Mesendoderm (in vitro differentiated cells): Measurements from ENCODE around the gene ZBTB39.

Experiments used
- DNase-seq: peaks from one replicate; pipeline ENCODE4 v3.0.0; 2013
- H2AK5ac ChIP-seq: 2 replicates; pipeline ENCODE4 v1.6.1; 2013; ENCODE audit warnings: low read length, inconsistent platforms
- H2BK120ac ChIP-seq: 2 replicates; pipeline ENCODE4 v1.6.1; 2013; ENCODE audit warnings: low read depth, mild to moderate bottlenecking, low read length, moderate library complexity, mixed read lengths
- H2BK15ac ChIP-seq: replicated peaks from 2 replicates; pipeline ENCODE4 v1.6.1; 2013; ENCODE audit warnings: low read depth, mild to moderate bottlenecking, moderate library complexity
- H2BK5ac ChIP-seq: 2 replicates; pipeline ENCODE4 v1.6.1; 2013; ENCODE audit warnings: low read length, inconsistent platforms
- H3K18ac ChIP-seq: 2 replicates; pipeline ENCODE4 v1.6.1; 2013; ENCODE audit warnings: mild to moderate bottlenecking, low read length, mixed read lengths
- H3K23ac ChIP-seq: one replicate; pipeline ENCODE4 v1.6.1; 2013; ENCODE audit warnings: low read length
- H3K27ac ChIP-seq: 2 replicates; pipeline ENCODE4 v1.5.1; 2013; ENCODE audit warnings: low read depth, mild to moderate bottlenecking, inconsistent platforms, low read length, moderate library complexity
- H3K27me3 ChIP-seq: 2 replicates; pipeline ENCODE4 v1.6.1; 2013; ENCODE audit warnings: low read length, control low read depth, mild to moderate bottlenecking, inconsistent platforms; ENCODE audit not compliant: insufficient read depth, poor library complexity
- H3K36me3 ChIP-seq: 2 replicates; pipeline ENCODE4 v1.6.1; 2013; ENCODE audit warnings: low read length, inconsistent platforms; ENCODE audit not compliant: control insufficient read depth, insufficient read depth
- H3K4ac ChIP-seq: one replicate; pipeline ENCODE4 v1.6.1; 2013; ENCODE audit warnings: low read depth, mild to moderate bottlenecking, low read length, moderate library complexity
- H3K4me1 ChIP-seq: 2 replicates; pipeline ENCODE4 v1.6.1; 2013; ENCODE audit warnings: low read depth, low read length, inconsistent platforms; ENCODE audit not compliant: control insufficient read depth
- H3K4me2 ChIP-seq: 2 replicates; pipeline ENCODE4 v1.6.1; 2013; ENCODE audit warnings: low read length
- H3K4me3 ChIP-seq: 2 replicates; pipeline ENCODE4 v1.5.1; 2013; ENCODE audit warnings: mild to moderate bottlenecking, low read length
- H3K56ac ChIP-seq: one replicate; pipeline ENCODE4 v1.6.1; 2013; ENCODE audit warnings: low read length
- H3K79me1 ChIP-seq: 2 replicates; pipeline ENCODE4 v1.6.1; 2013; ENCODE audit warnings: low read length, inconsistent platforms
- H3K79me2 ChIP-seq: 2 replicates; pipeline ENCODE4 v1.6.1; 2013; ENCODE audit warnings: mild to moderate bottlenecking, low read length; ENCODE audit not compliant: control insufficient read depth, insufficient read depth
- H3K9ac ChIP-seq: 2 replicates; pipeline ENCODE4 v1.6.1; 2013; ENCODE audit warnings: low read length, inconsistent platforms
- H4K5ac ChIP-seq: one replicate; pipeline ENCODE4 v1.6.1; 2013; ENCODE audit warnings: low read length
- H4K8ac ChIP-seq: one replicate; pipeline ENCODE4 v1.6.1; 2013; ENCODE audit warnings: low read depth, mild to moderate bottlenecking, control low read depth, low read length, moderate library complexity
- WGBS: extraction: QIAGEN DNeasy Blood & Tissue Kit; methylation state at CpG from one replicate; pipeline ENCODE4 v1.1.7; 2013; ENCODE audit warnings: low lambda C conversion rate, missing lambda C conversion rate; ENCODE audit not compliant: insufficient coverage; ENCODE audit errors: extremely low coverage; 5-methylcytosine and 5-hydroxymethylcytosine counted together

The ZBTB39 gene

GRCh38 chr12:56951582-56952339 lies 54.6 kb downstream of the ZBTB39 start:
- Histone ChIP-seq H2BK120ac (no peak overlapping the region), H3K79me2 (no peaks in the 10 kb centered on the region), H4K8ac (no peak overlapping the region), H3K4me2 (no peak overlapping the region), H3K23ac (no peak overlapping the region), H3K4ac (no peak overlapping the region), H3K27ac (no peak overlapping the region), H3K4me1 (no peaks in the 10 kb centered on the region), H4K5ac (no peak overlapping the region), H3K4me3 (no peak overlapping the region), H3K36me3 (no peaks in the 10 kb centered on the region), H3K27me3 (no peaks in the 10 kb centered on the region), H2BK15ac (no peak overlapping the region), H3K79me1 (no peaks in the 10 kb centered on the region), H2AK5ac (no peak overlapping the region), H3K18ac (no peak overlapping the region), H2BK5ac (no peak overlapping the region), H3K9ac (no peak overlapping the region), H3K56ac (no peak overlapping the region)
- WGBS: no CpG with 5 or more reads among the region's 11 CpGs
- DNase-seq: no peak

- H2BK120ac ChIP-seq: no peak overlapping the region
- no peak overlapping the region for H3K27ac ChIP-seq
- no peak overlapping the region for H3K4ac ChIP-seq
- H4K5ac ChIP-seq: no peak overlapping the region
- no peak overlapping the region for H2BK5ac ChIP-seq
- no CpG with 5 or more reads among the region's 2 CpGs for WGBS
- no peak overlapping the region for H3K4me3 ChIP-seq
- no peak overlapping the region for H3K18ac ChIP-seq
- H2AK5ac ChIP-seq: no peak overlapping the region
- H3K79me1 ChIP-seq: no peaks in the 10 kb centered on the region
- H3K9ac ChIP-seq: no peak overlapping the region
- H4K8ac ChIP-seq: no peak overlapping the region
- H3K56ac ChIP-seq: no peak overlapping the region
- no peaks in the 10 kb centered on the region for H3K27me3 ChIP-seq
- no peaks in the 10 kb centered on the region for H3K36me3 ChIP-seq
- no peaks in the 10 kb centered on the region for H3K79me2 ChIP-seq
- no peak overlapping the region for H3K4me2 ChIP-seq
- no peak for DNase-seq
- H2BK15ac ChIP-seq: no peak overlapping the region
- H3K23ac ChIP-seq: no peak overlapping the region
- H3K4me1 ChIP-seq: no peaks in the 10 kb centered on the region
These were observed 57.5 kb downstream of the ZBTB39 start for GRCh38 chr12:56948881-56949280.
